GM23338 (cell line): ENCODE results near the gene C14orf180. TPM values are rescaled to one million over a fixed set of nuclear protein-coding genes. Genes with fewer than 3 reads are reported as not detected.

ENCODE experiments used
- ATAC-seq: fragments of 200-7000 bp; cut with Tn5 transposase; 3 replicates; pipeline ENCODE4 v1.9.1; 2020
- DNase-seq: peaks from one replicate; pipeline ENCODE4 v3.0.0-alpha.2; 2015; ENCODE audit warnings: low spot score
- H2AFZ ChIP-seq: fragments of 200-600 bp; sonication (generic); 2 replicates; pipeline ENCODE4 v1.8.0; 2016; ENCODE audit warnings: antibody characterized with exemption, mild to moderate bottlenecking, moderate library complexity
- H3F3A ChIP-seq: fragments of 200-600 bp; sonication (generic); replicated peaks from 2 replicates; pipeline ENCODE4 v1.8.0; 2017; ENCODE audit warnings: antibody characterized with exemption, mixed run types, low read depth
- H3K27ac ChIP-seq: fragments of 200-600 bp; sonication (generic); 2 replicates; pipeline ENCODE4 v1.6.1; 2016; ENCODE audit warnings: low read depth
- H3K27me3 ChIP-seq: fragments of 200-600 bp; sonication (generic); 2 replicates; pipeline ENCODE4 v1.8.0; 2016; ENCODE audit warnings: mild to moderate bottlenecking, mixed run types, moderate library complexity; ENCODE audit not compliant: insufficient read depth
- H3K36me3 ChIP-seq: fragments of 200-600 bp; sonication (generic); 2 replicates; pipeline ENCODE4 v1.8.0; 2016; ENCODE audit warnings: mild to moderate bottlenecking; ENCODE audit not compliant: insufficient read depth
- H3K4me1 ChIP-seq: fragments of 200-600 bp; sonication (generic); 2 replicates; pipeline ENCODE4 v1.8.0; 2016; ENCODE audit warnings: mild to moderate bottlenecking, moderate library complexity; ENCODE audit not compliant: insufficient read depth
- H3K4me2 ChIP-seq: fragments of 200-600 bp; sonication (generic); 2 replicates; pipeline ENCODE4 v1.7.1; 2017; ENCODE audit warnings: mixed run types
- H3K4me3 ChIP-seq: fragments of 200-600 bp; sonication (generic); 2 replicates; pipeline ENCODE4 v1.6.1; 2016; ENCODE audit warnings: mixed run types
- H3K79me2 ChIP-seq: fragments of 200-600 bp; sonication (generic); replicated peaks from 2 replicates; pipeline ENCODE4 v1.8.0; 2017; ENCODE audit warnings: mild to moderate bottlenecking; ENCODE audit not compliant: insufficient read depth
- H3K9me2 ChIP-seq: fragments of 200-600 bp; sonication (generic); 2 replicates; pipeline ENCODE4 v1.8.0; 2017; ENCODE audit not compliant: insufficient read depth
- H4K20me1 ChIP-seq: fragments of 200-600 bp; sonication (generic); replicated peaks from 2 replicates; pipeline ENCODE4 v1.8.0; 2017; ENCODE audit warnings: mild to moderate bottlenecking; ENCODE audit not compliant: insufficient read depth
- H3K27ac Mint-ChIP-seq: 2 replicates; pipeline ENCODE4 v1.8.0; 2020; ENCODE audit warnings: inconsistent platforms, mild to moderate bottlenecking, moderate library complexity, mixed read lengths
- H3K27me3 Mint-ChIP-seq: 3 replicates; pipeline ENCODE4 v1.8.0; 2022; ENCODE audit warnings: low read depth, mild to moderate bottlenecking, moderate library complexity, mixed read lengths, inconsistent platforms; ENCODE audit not compliant: insufficient read depth, poor library complexity
- H3K36me3 Mint-ChIP-seq: 3 replicates; pipeline ENCODE4 v1.8.0; 2021; ENCODE audit warnings: low read depth, mild to moderate bottlenecking, inconsistent platforms, moderate library complexity, mixed read lengths
- H3K4me1 Mint-ChIP-seq: 3 replicates; pipeline ENCODE4 v1.8.0; 2020; ENCODE audit warnings: mild to moderate bottlenecking, inconsistent platforms, mixed read lengths
- H3K4me3 Mint-ChIP-seq: 3 replicates; pipeline ENCODE4 v1.8.0; 2021; ENCODE audit warnings: moderate library complexity, mild to moderate bottlenecking, inconsistent platforms, mixed read lengths
- H3K9me3 Mint-ChIP-seq: 3 replicates; pipeline ENCODE4 v1.8.0; 2020; ENCODE audit warnings: moderate library complexity, mild to moderate bottlenecking, inconsistent platforms, mixed read lengths
- CREB1 ChIP-seq: fragments of 250-450 bp; sonication (Bioruptor Pico); IDR thresholded peaks from 2 replicates; pipeline ENCODE4 v1.5.0; 2020; ENCODE audit warnings: low read depth, mild to moderate bottlenecking, moderate library complexity
- CTCF ChIP-seq, 2 experiments: fragments of 200-600 bp in 1 of 2; sonication (generic) in 1 of 2; conservative IDR thresholded peaks; 2 replicates each; pipeline versions ENCODE4 v1.5.1 to v1.6.1; 2016 to 2017; ENCODE audit warnings: antibody characterized with exemption in 2 of 2, low read depth in 2 of 2, mild to moderate bottlenecking in 2 of 2, moderate library complexity in 1 of 2
- ETS1 ChIP-seq: IDR thresholded peaks from 2 replicates; pipeline ENCODE4 v1.6.1; 2016; ENCODE audit warnings: antibody characterized with exemption
- EZH2 ChIP-seq: fragments of 200-600 bp; sonication (generic); IDR thresholded peaks from one replicate; pipeline ENCODE4 v1.8.0; 2017; ENCODE audit warnings: antibody characterized with exemption, mild to moderate bottlenecking, low read depth; ENCODE audit not compliant: unreplicated experiment
- EZH2phosphoT487 ChIP-seq: fragments of 200-600 bp; sonication (generic); IDR thresholded peaks from one replicate; pipeline ENCODE4 v1.8.1; 2018; ENCODE audit warnings: antibody characterized with exemption; ENCODE audit not compliant: unreplicated experiment
- JUNB ChIP-seq: IDR thresholded peaks from one replicate; pipeline ENCODE4 v1.6.1; 2016; ENCODE audit warnings: antibody characterized with exemption; ENCODE audit not compliant: unreplicated experiment
- NANOG ChIP-seq: IDR thresholded peaks from 2 replicates; pipeline ENCODE4 v1.6.1; 2016; ENCODE audit warnings: antibody characterized with exemption, borderline replicate concordance
- POLR2AphosphoS5 ChIP-seq: IDR thresholded peaks from 2 replicates; pipeline ENCODE4 v1.6.1; 2016; ENCODE audit warnings: antibody characterized with exemption, low read depth
- REST ChIP-seq: IDR thresholded peaks from one replicate; pipeline ENCODE4 v1.6.1; 2018; ENCODE audit warnings: antibody characterized with exemption; ENCODE audit not compliant: unreplicated experiment
- STAT1 ChIP-seq: IDR thresholded peaks from one replicate; pipeline ENCODE4 v1.6.1; 2016; ENCODE audit warnings: antibody characterized with exemption; ENCODE audit not compliant: unreplicated experiment
- ZNF114 ChIP-seq: fragments of 250-450 bp; sonication (Bioruptor Pico); IDR thresholded peaks from 2 replicates; pipeline ENCODE4 v1.5.0; 2020; ENCODE audit warnings: mild to moderate bottlenecking, moderate library complexity
- ZNF331 ChIP-seq: fragments of 250-450 bp; sonication (Bioruptor Pico); IDR thresholded peaks from 2 replicates; pipeline ENCODE4 v1.5.0; 2020; ENCODE audit warnings: low read depth, mild to moderate bottlenecking, moderate library complexity
- polyA plus RNA-seq: library from polyadenylated mRNA; unstranded; fragments of >200 nt; fragmentation: Nextera tagmentation; extraction: Ambion mirVana; gene quantifications from 2 replicates; pipeline ENCODE4 v1.2.1, GENCODE V29; 2016
- total RNA-seq: library from RNA; depleted of rRNA; stranded (reverse); fragments of >200 nt; shearing (Covaris generic); gene quantifications from 2 replicates; pipeline ENCODE4 v1.2.3, GENCODE V29; 2014

The C14orf180 gene
- total and polyA plus RNA-seq, 2 experiments from 2014 or later: not detected

- H3K36me3 Mint-ChIP-seq: no peaks in the 10 kb centered on the region; the same call in 2 of the 3 replicates
- no peaks in the 10 kb centered on the region for H3K4me1 ChIP-seq
- no peaks in the 10 kb centered on the region for H3K79me2 ChIP-seq
- ATAC-seq: no peak
- H3K4me1 Mint-ChIP-seq: no peaks in the 10 kb centered on the region; the same call in 2 of the 3 replicates
- no peak for DNase-seq
- H3K27me3 ChIP-seq: no peaks in the 10 kb centered on the region
- no peaks in the 10 kb centered on the region for H3F3A ChIP-seq
- no peak overlapping the region for H3K4me3 Mint-ChIP-seq
- no peaks in the 10 kb centered on the region for H4K20me1 ChIP-seq
- H3K4me2 ChIP-seq: no peak overlapping the region
- H3K9me3 Mint-ChIP-seq: no peaks in the 10 kb centered on the region; the same call in 2 of the 3 replicates
- no peak overlapping the region for H3K4me3 ChIP-seq
- TF ChIP-seq POLR2AphosphoS5 (no peak), EZH2 (no peak), CTCF (conservative IDR thresholded peaks at IDR 0.05; ENCODE audit: low read depth in 2 of 2) (no peak), NANOG (no peak)
- H3K27ac Mint-ChIP-seq: no peak overlapping the region
- H3K9me2 ChIP-seq: no peaks in the 10 kb centered on the region
- peaks cover 11% of the 10 kb centered on the region for H3K27me3 Mint-ChIP-seq
- no peak overlapping the region; the same call in 1 of the 2 replicates for H3K27ac ChIP-seq
- H2AFZ ChIP-seq: no peak overlapping the region
- no peaks in the 10 kb centered on the region for H3K36me3 ChIP-seq
Observed at GRCh38 chr14:104594310-104595046, 14.9 kb downstream of the C14orf180 start.

- no peak overlapping the region for H3K4me2 ChIP-seq
- H4K20me1 ChIP-seq: no peaks in the 10 kb centered on the region
- H3K27ac ChIP-seq: no peak overlapping the region
- Mint-ChIP-seq H3K4me3 (no peak overlapping the region), H3K27ac (no peak overlapping the region), H3K9me3 (no peaks in the 10 kb centered on the region; the same call in 2 of the 3 replicates), H3K27me3 (peaks cover 11% of the 10 kb centered on the region), H3K36me3 (no peaks in the 10 kb centered on the region; the same call in 2 of the 3 replicates), H3K4me1 (no peaks in the 10 kb centered on the region; the same call in 2 of the 3 replicates)
- H3K36me3 ChIP-seq: no peaks in the 10 kb centered on the region
- H3K4me1 ChIP-seq: no peaks in the 10 kb centered on the region
- no peaks in the 10 kb centered on the region for H3F3A ChIP-seq
- H3K27me3 ChIP-seq: no peaks in the 10 kb centered on the region
- no peak overlapping the region for H3K4me3 ChIP-seq
- ATAC-seq (no peak), DNase-seq (no peak)
- H3K9me2 ChIP-seq: no peaks in the 10 kb centered on the region
- no peaks in the 10 kb centered on the region for H3K79me2 ChIP-seq
- no peak overlapping the region for H2AFZ ChIP-seq
- TF ChIP-seq REST (no peak), CTCF (conservative IDR thresholded peaks at IDR 0.05; ENCODE audit: low read depth in 2 of 2) (no peak), CREB1 (CRISPR knock-in tag) (no peak), ZNF331 (CRISPR knock-in tag) (no peak), EZH2 (no peak), ETS1 (no peak), STAT1 (no peak), EZH2phosphoT487 (no peak), JUNB (no peak), NANOG (no peak), POLR2AphosphoS5 (no peak), ZNF114 (CRISPR knock-in tag) (no peak)
Observed at GRCh38 chr14:104595116-104595675, 15.6 kb downstream of the C14orf180 start.
